IMR-90 (cell line): ENCODE measurements around the gene FAS.

Source experiments
- CTCF ChIP-seq: conservative IDR thresholded peaks from 2 replicates; pipeline ENCODE4 v1.5.1; 2012; ENCODE audit warnings: mild to moderate bottlenecking, low read depth, low read length, improper control_type of control experiment
- ELK1 ChIP-seq: fragments of 150-350 bp; IDR thresholded peaks from 2 replicates; pipeline ENCODE4 v1.6.1; 2016; ENCODE audit warnings: low read depth, mild to moderate bottlenecking, low read length, moderate library complexity, borderline replicate concordance
- FOS ChIP-seq: fragments of 150-350 bp; IDR thresholded peaks from 2 replicates; pipeline ENCODE4 v1.6.1; 2016; ENCODE audit warnings: low read depth, low read length
- RAD21 ChIP-seq: IDR thresholded peaks from 2 replicates; pipeline ENCODE4 v1.6.1; 2012; ENCODE audit warnings: low read length, improper control_type of control experiment

- no peak for TF ChIP-seq CTCF
- TF ChIP-seq ELK1 = no peak
- TF ChIP-seq RAD21 = no peak
- TF ChIP-seq FOS = no peak
These were observed 36.9 kb upstream of the FAS start for GRCh38 chr10:88953662-88954061.
